Natural killer cell (primary cell): ENCODE measurements around the gene MSI2. TPM values are rescaled to one million over a fixed set of nuclear protein-coding genes. Genes with fewer than 3 reads are reported as not detected.

ENCODE experiments used
- ATAC-seq, 3 donors: fragments of 150-1000 bp in 2 of 3; fragments of 200-7000 bp in 1 of 3; cut with Tn5 transposase; 1 replicate in 1 of 3; 2 replicates in 2 of 3; pipeline ENCODE4 v1.10.0; 2021; ENCODE audit warnings: mild to moderate bottlenecking in 2 of 3, moderate library complexity in 2 of 3
- DNase-seq, 2 donors: peaks; one replicate each; pipeline versions ENCODE4 v3.0.0 to v3.0.0-alpha.2; 2013 to 2021; ENCODE audit warnings: mixed read lengths in 1 of 2
- H3K27ac ChIP-seq: one replicate; pipeline ENCODE4 v1.5.1; 2013; ENCODE audit warnings: mild to moderate bottlenecking, low read length
- H3K27me3 ChIP-seq: one replicate; pipeline ENCODE4 v1.6.1; 2013; ENCODE audit warnings: low read length; ENCODE audit not compliant: control insufficient read depth, insufficient read depth
- H3K36me3 ChIP-seq: one replicate; pipeline ENCODE4 v1.6.1; 2013; ENCODE audit warnings: low read length; ENCODE audit not compliant: control insufficient read depth, insufficient read depth
- H3K4me1 ChIP-seq: one replicate; pipeline ENCODE4 v1.6.1; 2013; ENCODE audit warnings: low read length; ENCODE audit not compliant: control insufficient read depth, insufficient read depth
- H3K4me3 ChIP-seq: one replicate; pipeline ENCODE4 v1.5.1; 2013; ENCODE audit warnings: low read length
- H3K9me3 ChIP-seq: one replicate; pipeline ENCODE4 v1.6.1; 2013; ENCODE audit warnings: low read length; ENCODE audit not compliant: control insufficient read depth, insufficient read depth
- H3K27ac Mint-ChIP-seq, 2 donors: one replicate each; pipeline ENCODE4 v1.8.0; 2022; ENCODE audit warnings: mild to moderate bottlenecking in 2 of 2, mixed read lengths in 2 of 2, moderate library complexity in 1 of 2
- H3K27me3 Mint-ChIP-seq, 2 donors: one replicate each; pipeline ENCODE4 v1.8.0; 2022; ENCODE audit warnings: low read depth in 2 of 2, mixed read lengths in 2 of 2
- H3K36me3 Mint-ChIP-seq: one replicate; pipeline ENCODE4 v1.8.0; 2022; ENCODE audit warnings: mixed read lengths
- H3K4me1 Mint-ChIP-seq, 2 donors: one replicate each; pipeline ENCODE4 v1.8.0; 2022; ENCODE audit warnings: mixed read lengths in 2 of 2
- H3K4me3 Mint-ChIP-seq: one replicate; pipeline ENCODE4 v1.8.0; 2022; ENCODE audit warnings: mild to moderate bottlenecking, moderate library complexity, mixed read lengths
- H3K9me3 Mint-ChIP-seq, 2 donors: one replicate each; pipeline ENCODE4 v1.8.0; 2022; ENCODE audit warnings: mixed read lengths in 2 of 2
- WGBS: methylation state at CpG from one replicate; pipeline ENCODE4 v1.1.7; 2013; ENCODE audit warnings: missing lambda C conversion rate; ENCODE audit not compliant: insufficient coverage; 5-methylcytosine and 5-hydroxymethylcytosine counted together
- intact Hi-C: fragments of 100-400 bp; cut with micrococcal nuclease; formaldehyde crosslinking; loops from one replicate; pipeline ENCODE4 v1.14.2; 2022
- total RNA-seq, 4 donors: library from RNA; stranded (reverse); fragments of 120-200 nt in 1 of 4; gene quantifications; one replicate each; pipeline versions ENCODE4 v1.2.3 to v1.2.4, GENCODE V29; 2013 to 2022
- TF ChIP-seq, protein P1 (sequence below): fragments of 200-600 bp; IDR thresholded peaks from one replicate; pipeline ENCODE4 v1.8.0; 2022; ENCODE audit warnings: antibody characterized with exemption

MSI2 gene
- total RNA-seq, 3 donors from 2014 or later (not counting 1 experiment from before 2014, with no cell fraction given), result 95.5 to 145 (median 96.8) TPM

DNA sequence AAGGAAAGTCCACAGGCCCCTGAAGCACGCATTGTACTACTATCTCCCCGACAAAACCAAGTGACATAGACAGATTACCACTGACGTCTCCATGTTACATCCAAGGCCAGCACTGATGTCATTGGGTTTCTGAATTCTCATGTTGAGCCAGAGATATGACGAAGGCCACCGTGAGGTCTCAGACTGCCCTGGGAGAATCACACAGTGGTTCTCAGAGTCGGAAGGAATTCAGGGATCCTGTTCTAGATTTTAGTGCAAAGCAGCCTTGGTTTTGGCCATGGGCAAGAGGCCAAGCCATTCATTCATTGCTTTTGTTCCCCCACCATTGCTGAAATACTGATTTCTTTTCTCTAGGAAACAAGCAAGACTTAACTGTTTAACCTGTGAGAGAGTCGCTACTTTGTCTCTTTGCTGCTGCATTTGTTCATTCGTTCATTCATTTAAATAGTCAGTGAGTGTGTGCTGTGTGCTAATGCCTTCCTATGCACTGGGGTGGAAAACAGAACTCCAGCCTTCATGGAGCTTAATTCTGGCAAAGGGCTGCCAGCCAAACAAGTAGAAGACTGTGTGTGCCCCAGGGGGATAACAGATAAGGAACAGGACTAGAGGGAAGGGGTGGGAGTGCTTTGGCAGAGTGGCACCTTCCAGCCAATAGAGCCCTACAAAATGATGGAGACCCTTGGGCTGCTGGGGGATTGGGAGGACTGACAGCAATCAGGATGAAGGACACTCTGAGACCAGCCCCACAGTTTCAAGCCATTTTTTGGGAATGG is 222.3 kb downstream of the MSI2 start:
- peaks cover 6 to 44% of the 10 kb centered on the region in 2 donors for H3K27me3 Mint-ChIP-seq
- H3K9me3 ChIP-seq, result no peaks in the 10 kb centered on the region
- no peak overlapping the region for H3K27ac Mint-ChIP-seq
- H3K4me1 Mint-ChIP-seq, result peaks cover 10 to 34% of the 10 kb centered on the region in 2 donors
- H3K4me3 ChIP-seq, result no peak overlapping the region
- no peaks in the 10 kb centered on the region for H3K27me3 ChIP-seq
- TF ChIP-seq, protein P1, sequence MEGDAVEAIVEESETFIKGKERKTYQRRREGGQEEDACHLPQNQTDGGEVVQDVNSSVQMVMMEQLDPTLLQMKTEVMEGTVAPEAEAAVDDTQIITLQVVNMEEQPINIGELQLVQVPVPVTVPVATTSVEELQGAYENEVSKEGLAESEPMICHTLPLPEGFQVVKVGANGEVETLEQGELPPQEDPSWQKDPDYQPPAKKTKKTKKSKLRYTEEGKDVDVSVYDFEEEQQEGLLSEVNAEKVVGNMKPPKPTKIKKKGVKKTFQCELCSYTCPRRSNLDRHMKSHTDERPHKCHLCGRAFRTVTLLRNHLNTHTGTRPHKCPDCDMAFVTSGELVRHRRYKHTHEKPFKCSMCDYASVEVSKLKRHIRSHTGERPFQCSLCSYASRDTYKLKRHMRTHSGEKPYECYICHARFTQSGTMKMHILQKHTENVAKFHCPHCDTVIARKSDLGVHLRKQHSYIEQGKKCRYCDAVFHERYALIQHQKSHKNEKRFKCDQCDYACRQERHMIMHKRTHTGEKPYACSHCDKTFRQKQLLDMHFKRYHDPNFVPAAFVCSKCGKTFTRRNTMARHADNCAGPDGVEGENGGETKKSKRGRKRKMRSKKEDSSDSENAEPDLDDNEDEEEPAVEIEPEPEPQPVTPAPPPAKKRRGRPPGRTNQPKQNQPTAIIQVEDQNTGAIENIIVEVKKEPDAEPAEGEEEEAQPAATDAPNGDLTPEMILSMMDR, result no peak
- DNase-seq (no peak), ATAC-seq (no peak)
- no peaks in the 10 kb centered on the region for H3K36me3 Mint-ChIP-seq
- intact Hi-C loops, result no loop called here
- H3K9me3 Mint-ChIP-seq, result no peaks in the 10 kb centered on the region
- peaks cover 4% of the 10 kb centered on the region for H3K4me1 ChIP-seq
- no peak overlapping the region for H3K27ac ChIP-seq
- H3K36me3 ChIP-seq, result no peaks in the 10 kb centered on the region
- WGBS, result 90% methylated on average over 8 of the region's 8 CpGs
- no peak overlapping the region for H3K4me3 Mint-ChIP-seq

DNA sequence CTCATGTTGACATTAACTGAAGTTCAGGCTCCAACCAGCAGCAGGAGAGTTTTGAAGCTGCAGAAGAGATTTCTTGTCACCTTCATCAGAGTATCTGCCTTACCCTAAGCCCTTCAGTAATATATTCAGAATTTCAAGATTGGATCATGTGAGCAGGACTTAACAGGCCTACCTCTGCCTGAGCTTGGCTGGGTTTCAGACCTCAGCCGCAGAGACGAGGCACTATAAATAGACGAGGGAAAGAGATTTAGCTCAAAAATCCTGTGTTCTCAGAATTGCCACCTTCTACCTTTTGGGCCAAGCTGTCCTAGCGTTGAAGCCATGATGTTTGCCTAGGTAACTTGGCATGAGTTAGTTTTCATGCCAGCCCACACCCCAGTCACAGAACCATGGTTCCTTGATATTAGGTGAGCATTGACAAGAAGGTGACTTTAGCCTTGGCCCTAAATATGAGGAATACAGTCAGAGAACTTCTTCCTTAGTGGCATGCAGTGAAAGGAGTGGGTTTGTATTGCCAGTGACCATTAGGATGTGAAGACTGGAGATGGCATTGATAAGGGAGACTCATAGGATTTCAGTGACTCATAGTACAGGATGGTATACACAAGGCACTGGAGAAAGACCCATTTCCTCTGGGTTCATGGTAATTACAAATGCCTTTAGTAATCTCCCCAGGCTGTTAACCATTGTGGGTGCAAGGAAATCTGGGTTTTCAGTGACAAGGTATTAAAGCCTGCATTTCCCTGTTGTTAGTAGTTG is 224.3 kb downstream of the MSI2 start:
- no peak overlapping the region for H3K27ac Mint-ChIP-seq
- H3K27me3 ChIP-seq, result no peaks in the 10 kb centered on the region
- intact Hi-C loops, result no loop called here
- no peak for DNase-seq
- H3K4me1 Mint-ChIP-seq, result peaks cover 23 to 45% of the 10 kb centered on the region in 2 donors
- peaks cover 16% of the 10 kb centered on the region for H3K4me1 ChIP-seq
- WGBS, result 36% methylated on average over 4 of the region's 4 CpGs
- no peak for ATAC-seq
- no peaks in the 10 kb centered on the region for H3K36me3 Mint-ChIP-seq
- no peak overlapping the region for H3K27ac ChIP-seq
- no peaks in the 10 kb centered on the region for H3K9me3 Mint-ChIP-seq
- no peaks in the 10 kb centered on the region for H3K9me3 ChIP-seq
- H3K27me3 Mint-ChIP-seq, result peaks cover 14 to 52% of the 10 kb centered on the region in 2 donors
- TF ChIP-seq, protein P1, result no peak
- no peak overlapping the region for H3K4me3 ChIP-seq
- no peak overlapping the region for H3K4me3 Mint-ChIP-seq
- no peaks in the 10 kb centered on the region for H3K36me3 ChIP-seq

DNA sequence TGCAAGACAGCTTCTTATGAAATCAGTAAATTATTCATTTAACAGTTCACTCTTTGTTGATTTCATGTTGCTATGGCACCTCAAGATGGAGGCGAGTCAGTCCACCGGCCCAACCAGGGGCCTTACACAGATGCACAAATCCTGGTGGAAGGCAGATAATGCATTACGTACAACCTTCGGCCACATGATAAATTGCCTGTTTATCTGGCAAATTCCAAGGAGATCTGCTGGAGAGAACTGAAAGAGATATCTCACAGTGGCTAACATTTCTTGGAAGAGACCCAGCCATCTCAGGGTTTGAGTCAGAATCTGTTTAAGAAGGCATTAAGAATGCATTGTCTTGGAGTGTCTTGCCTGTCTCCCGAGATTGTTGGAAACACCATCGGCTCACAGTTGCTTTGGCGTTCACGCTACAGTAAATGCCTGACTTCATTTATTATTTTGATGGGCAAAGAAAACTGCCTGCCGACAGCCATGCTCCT is 225.6 kb downstream of the MSI2 start:
- no peak overlapping the region for H3K27ac ChIP-seq
- no peaks in the 10 kb centered on the region for H3K9me3 Mint-ChIP-seq
- ATAC-seq, result no peak
- no peaks in the 10 kb centered on the region for H3K27me3 ChIP-seq
- no peak overlapping the region for H3K4me3 ChIP-seq
- intact Hi-C loops, result no loop called here
- H3K36me3 ChIP-seq, result no peaks in the 10 kb centered on the region
- H3K27me3 Mint-ChIP-seq, result peaks cover 16 to 59% of the 10 kb centered on the region in 2 donors
- WGBS, result 97% methylated on average over 9 of the region's 9 CpGs
- H3K4me1 Mint-ChIP-seq, result peaks cover 37 to 48% of the 10 kb centered on the region in 2 donors
- H3K9me3 ChIP-seq, result no peaks in the 10 kb centered on the region
- peaks cover 20% of the 10 kb centered on the region for H3K4me1 ChIP-seq
- no peak overlapping the region for H3K4me3 Mint-ChIP-seq
- H3K36me3 Mint-ChIP-seq, result no peaks in the 10 kb centered on the region
- DNase-seq, result no peak
- H3K27ac Mint-ChIP-seq, result no peak overlapping the region
- TF ChIP-seq, protein P1, result no peak
